Measurements from ENCODE around the gene XK.

The XK gene

GRCh38 chrX:37679888-37680287 lies 5.7 kb upstream of the XK start:
- no peak for TF ChIP-seq USF1 (IDR thresholded peaks at IDR 0.05)
- TF ChIP-seq TAF1 (IDR thresholded peaks at IDR 0.05; ENCODE audit: low read depth) = no peak
- no peak for TF ChIP-seq ZBTB7A (IDR thresholded peaks at IDR 0.05; ENCODE audit: low read depth)
- no peak for TF ChIP-seq FOXM1 (IDR thresholded peaks at IDR 0.05; ENCODE audit: borderline replicate concordance, low read depth)
- no peak for TF ChIP-seq CREB1 (IDR thresholded peaks at IDR 0.05; ENCODE audit: low read depth)

DNA sequence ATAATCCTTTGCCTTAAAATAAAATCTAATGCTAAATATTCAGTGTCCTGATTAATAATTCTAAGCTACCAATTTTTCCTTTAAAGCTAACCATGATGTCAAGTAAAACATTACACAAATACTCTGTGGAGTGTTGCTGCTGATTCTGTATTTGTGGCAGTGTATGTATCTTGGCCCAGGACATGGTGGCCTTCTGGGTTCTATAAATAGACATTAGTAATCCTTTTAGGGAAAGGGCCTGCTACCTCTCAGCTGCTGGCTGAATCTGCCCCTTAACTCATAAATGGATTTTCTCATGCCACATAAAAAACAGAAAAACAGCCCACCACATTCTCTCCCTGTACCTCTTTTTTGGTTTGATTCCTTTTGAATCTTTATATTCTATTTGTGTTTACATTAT lies 1.2 kb upstream of the XK start:
- no peak for TF ChIP-seq REST (IDR thresholded peaks at IDR 0.05; ENCODE audit: low read depth)
- TF ChIP-seq EP300 (IDR thresholded peaks at IDR 0.05; ENCODE audit: borderline replicate concordance) = no peak
- TF ChIP-seq CREB1 (IDR thresholded peaks at IDR 0.05; ENCODE audit: low read depth) = no peak
- no peak for TF ChIP-seq CEBPB (IDR thresholded peaks at IDR 0.05)
- TF ChIP-seq TEAD4 (IDR thresholded peaks at IDR 0.05) = no peak
- no peak for TF ChIP-seq FOXM1 (IDR thresholded peaks at IDR 0.05; ENCODE audit: borderline replicate concordance, low read depth)
- TF ChIP-seq TAF1 (IDR thresholded peaks at IDR 0.05; ENCODE audit: low read depth) = no peak
- no peak for TF ChIP-seq NFIC (IDR thresholded peaks at IDR 0.05)
- TF ChIP-seq, protein P1, sequence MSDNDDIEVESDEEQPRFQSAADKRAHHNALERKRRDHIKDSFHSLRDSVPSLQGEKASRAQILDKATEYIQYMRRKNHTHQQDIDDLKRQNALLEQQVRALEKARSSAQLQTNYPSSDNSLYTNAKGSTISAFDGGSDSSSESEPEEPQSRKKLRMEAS (IDR thresholded peaks at IDR 0.05) = no peak
- TF ChIP-seq TCF12 (IDR thresholded peaks at IDR 0.05; ENCODE audit: low read depth) = no peak
- TF ChIP-seq RAD21 (IDR thresholded peaks at IDR 0.05; ENCODE audit: low read depth) = no peak
- TF ChIP-seq YY1 (IDR thresholded peaks at IDR 0.05; ENCODE audit: low read depth) = no peak
- no peak for TF ChIP-seq USF1 (IDR thresholded peaks at IDR 0.05)
- no peak for TF ChIP-seq EGR1 (IDR thresholded peaks at IDR 0.05)
- TF ChIP-seq ZBTB7A (IDR thresholded peaks at IDR 0.05; ENCODE audit: low read depth) = no peak

DNA sequence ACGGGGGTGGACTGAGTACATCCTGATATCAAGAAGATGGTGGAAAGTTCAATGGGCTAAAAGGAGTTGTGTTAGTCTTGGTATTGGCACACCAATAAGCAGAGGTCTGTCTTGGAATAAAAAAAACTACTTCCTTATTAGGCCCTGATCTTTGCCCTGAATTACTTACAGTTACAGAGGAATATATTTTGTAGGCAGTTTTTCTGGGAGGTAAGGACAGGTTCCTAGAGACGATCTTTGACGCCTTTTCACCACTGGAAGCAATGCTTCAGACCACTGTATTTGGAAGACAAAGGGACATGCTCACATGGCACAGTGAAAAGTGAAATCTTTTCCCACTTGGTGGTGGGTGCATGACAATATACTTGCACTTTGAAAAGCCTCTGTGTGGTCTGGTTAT lies 618 bp upstream of the XK start:
- TF ChIP-seq CREB1 (IDR thresholded peaks at IDR 0.05; ENCODE audit: low read depth) = no peak
- no peak for TF ChIP-seq FOXM1 (IDR thresholded peaks at IDR 0.05; ENCODE audit: borderline replicate concordance, low read depth)
- TF ChIP-seq REST (IDR thresholded peaks at IDR 0.05; ENCODE audit: low read depth) = no peak
- no peak for TF ChIP-seq EP300 (IDR thresholded peaks at IDR 0.05; ENCODE audit: borderline replicate concordance)

DNA sequence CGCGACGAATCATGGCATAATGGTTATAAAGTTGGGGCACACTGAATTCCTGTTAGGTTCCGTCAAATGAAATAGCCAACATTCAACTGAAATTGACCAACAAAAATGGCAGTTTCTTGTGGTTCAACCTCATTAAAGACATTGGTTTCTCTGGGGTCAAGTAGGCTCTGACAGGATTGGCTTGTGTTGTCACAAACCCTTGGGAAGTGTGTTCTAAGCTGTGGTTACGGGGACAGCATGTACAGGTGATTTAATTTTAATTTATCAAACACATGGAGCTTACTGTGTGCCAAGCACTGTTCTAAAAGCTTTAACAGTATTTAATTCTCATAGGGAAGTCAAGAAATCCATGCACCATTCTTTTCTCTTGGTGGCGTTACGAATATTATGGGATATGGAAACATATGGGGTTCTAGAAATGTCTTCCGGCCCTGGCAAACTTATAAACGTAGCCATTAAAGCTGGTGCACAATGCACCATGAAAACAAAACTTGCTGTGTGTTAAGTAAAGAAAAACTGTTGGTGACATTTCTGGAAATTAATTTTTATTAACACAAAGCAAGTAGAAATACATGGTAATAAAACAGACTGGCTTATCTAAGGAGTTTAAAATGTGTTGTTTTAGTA lies 891 bp downstream of the XK start:
- TF ChIP-seq FOXM1 (IDR thresholded peaks at IDR 0.05; ENCODE audit: borderline replicate concordance, low read depth) (no peak), EGR1 (IDR thresholded peaks at IDR 0.05) (no peak), CEBPB (IDR thresholded peaks at IDR 0.05) (no peak), CREB1 (IDR thresholded peaks at IDR 0.05; ENCODE audit: low read depth) (no peak), TAF1 (IDR thresholded peaks at IDR 0.05; ENCODE audit: low read depth) (no peak), USF1 (IDR thresholded peaks at IDR 0.05) (no peak), REST (IDR thresholded peaks at IDR 0.05; ENCODE audit: low read depth) (no peak), ZBTB7A (IDR thresholded peaks at IDR 0.05; ENCODE audit: low read depth) (no peak), NFIC (IDR thresholded peaks at IDR 0.05) (no peak), EP300 (IDR thresholded peaks at IDR 0.05; ENCODE audit: borderline replicate concordance) (no peak), YY1 (IDR thresholded peaks at IDR 0.05; ENCODE audit: low read depth) (no peak), RAD21 (IDR thresholded peaks at IDR 0.05; ENCODE audit: low read depth) (no peak), TCF12 (IDR thresholded peaks at IDR 0.05; ENCODE audit: low read depth) (no peak), TEAD4 (IDR thresholded peaks at IDR 0.05) (no peak)
- TF ChIP-seq, protein P1 (IDR thresholded peaks at IDR 0.05) = no peak

Measured in Ishikawa (cell line).